Kidney epithelial cell (primary cell): ENCODE results near the gene GTF2I. TPM values are rescaled to one million over a fixed set of nuclear protein-coding genes. Genes with fewer than 3 reads are reported as not detected.
"Not testable (repeated sequence)": the region's sequence is repeated elsewhere in the genome, so short reads cannot be mapped to it uniquely, and the experiment has no call there.

Experiments used
- DNase-seq: peaks from one replicate; pipeline ENCODE4 v3.0.0-alpha.2; 2010; ENCODE audit warnings: low read depth
- H3K27me3 ChIP-seq: 2 replicates; pipeline ENCODE4 v1.6.0; 2011; ENCODE audit warnings: low read length; ENCODE audit not compliant: control insufficient read depth, insufficient read depth
- H3K36me3 ChIP-seq: 2 replicates; pipeline ENCODE4 v1.5.1; 2011; ENCODE audit warnings: low read length; ENCODE audit not compliant: control insufficient read depth, insufficient read depth
- H3K4me3 ChIP-seq: 2 replicates; pipeline ENCODE4 v1.5.1; 2011; ENCODE audit warnings: low read depth, mild to moderate bottlenecking, control low read depth, low read length
- CTCF ChIP-seq: IDR thresholded peaks from 2 replicates; pipeline ENCODE4 v1.5.1; 2011; ENCODE audit warnings: mild to moderate bottlenecking, moderate library complexity, low read length, control low read depth, inconsistent platforms; ENCODE audit not compliant: insufficient read depth, poor library complexity, severe bottlenecking
- total RNA-seq: library from RNA; depleted of rRNA; stranded (reverse); fragments of >200 nt; gene quantifications from 2 replicates; pipeline ENCODE4 v1.2.3, GENCODE V29; 2015

The GTF2I gene
- total RNA-seq, 1 donor from 2014 or later: 129 TPM

GRCh38 chr7:74725840-74726239 is 68.3 kb downstream of the GTF2I start:
- H3K36me3 ChIP-seq: no peaks in the 10 kb centered on the region

GRCh38 chr7:74726309-74727101 is 69.0 kb downstream of the GTF2I start:
- no peak for TF ChIP-seq CTCF
- no peaks in the 10 kb centered on the region for H3K36me3 ChIP-seq
- no peak for DNase-seq
- no peak overlapping the region for H3K4me3 ChIP-seq
- H3K27me3 ChIP-seq: no peaks in the 10 kb centered on the region

More at GRCh38 chr7:74725840-74726239, 68.3 kb downstream of the GTF2I start:
- DNase-seq: no peak
- Histone ChIP-seq H3K27me3 (no peaks in the 10 kb centered on the region), H3K4me3 (no peak overlapping the region)
- TF ChIP-seq CTCF: no peak

- H3K36me3 ChIP-seq, H3K4me3 ChIP-seq, DNase-seq, H3K27me3 ChIP-seq: not testable (repeated sequence)
These were observed 71.2 kb downstream of the GTF2I start for GRCh38 chr7:74728686-74729085.

GRCh38 chr7:74730186-74730585 is 72.7 kb downstream of the GTF2I start:
- not testable (repeated sequence) for DNase-seq, H3K36me3 ChIP-seq, H3K27me3 ChIP-seq, H3K4me3 ChIP-seq

- H3K27me3 ChIP-seq, H3K4me3 ChIP-seq, DNase-seq, H3K36me3 ChIP-seq: not testable (repeated sequence)
These were observed 82.6 kb downstream of the GTF2I start for GRCh38 chr7:74739974-74740703.

GRCh38 chr7:74743936-74744557 is 86.5 kb downstream of the GTF2I start:
- DNase-seq, H3K4me3 ChIP-seq, H3K36me3 ChIP-seq, H3K27me3 ChIP-seq: not testable (repeated sequence)

- not testable (repeated sequence) for H3K36me3 ChIP-seq, DNase-seq, H3K27me3 ChIP-seq, H3K4me3 ChIP-seq
These were observed 96.5 kb downstream of the GTF2I start for GRCh38 chr7:74753921-74754482.

GRCh38 chr7:74756673-74757072 is 99.2 kb downstream of the GTF2I start:
- not testable (repeated sequence) for H3K36me3 ChIP-seq, H3K4me3 ChIP-seq, DNase-seq, H3K27me3 ChIP-seq

GRCh38 chr7:74758268-74758667 is 100.8 kb downstream of the GTF2I start:
- DNase-seq, H3K4me3 ChIP-seq, H3K27me3 ChIP-seq, H3K36me3 ChIP-seq: not testable (repeated sequence)

- H3K4me3 ChIP-seq, H3K27me3 ChIP-seq, H3K36me3 ChIP-seq: not testable (repeated sequence)
These were observed 101.5 kb downstream of the GTF2I start for GRCh38 chr7:74758982-74759381.

GRCh38 chr7:74765205-74765918 is 107.8 kb downstream of the GTF2I start:
- not testable (repeated sequence) for H3K36me3 ChIP-seq, H3K27me3 ChIP-seq, DNase-seq, H3K4me3 ChIP-seq

More at GRCh38 chr7:74758982-74759381, 101.5 kb downstream of the GTF2I start:
- DNase-seq: not testable (repeated sequence)

GRCh38 chr7:74766509-74766908 is 109.0 kb downstream of the GTF2I start:
- DNase-seq, H3K4me3 ChIP-seq, H3K27me3 ChIP-seq, H3K36me3 ChIP-seq: not testable (repeated sequence)
